SU-DHL-6 (cell line): ENCODE results near the gene SI.
"Not testable (repeated sequence)": the region's sequence is repeated elsewhere in the genome, so short reads cannot be mapped to it uniquely, and the experiment has no call there.

ENCODE experiments used
- CTCF ChIP-seq: fragments of 200-600 bp; sonication (generic); IDR thresholded peaks from one replicate; pipeline ENCODE4 v1.5.1; 2017; ENCODE audit warnings: antibody characterized with exemption, mild to moderate bottlenecking, low read length, moderate library complexity; ENCODE audit not compliant: insufficient read depth, poor library complexity, severe bottlenecking
- EZH2phosphoT487 ChIP-seq: fragments of 200-600 bp; sonication (generic), shearing (Covaris generic); conservative IDR thresholded peaks from 2 replicates; pipeline ENCODE4 v1.6.1; 2018; ENCODE audit warnings: mild to moderate bottlenecking, antibody characterized with exemption, low read length, moderate library complexity, mixed read lengths

- not testable (repeated sequence) for TF ChIP-seq CTCF, EZH2phosphoT487
These were observed 126.9 kb downstream of the SI start for GRCh38 chr3:164951403-164951802.
